HepG2 (cell line): ENCODE results near the gene NEIL3. TPM values are rescaled to one million over a fixed set of nuclear protein-coding genes. Genes with fewer than 3 reads are reported as not detected.

Source experiments
- ATAC-seq: fragments of 200-7000 bp; cut with Tn5 transposase; 3 replicates; pipeline ENCODE4 v1.9.1; 2020; ENCODE audit warnings: mild to moderate bottlenecking, moderate library complexity
- BruUV-seq: library from RNA; stranded (reverse); fragments of 400-500 nt; replicated peaks from 2 replicates; lab custom pipeline; 2021; lab: Mats Ljungman, UMichigan
- CTCF ChIA-PET: fragments of 300-600 bp; formaldehyde crosslinking; extraction: SDS; loops from one replicate; lab custom pipeline; 2021; ENCODE audit warnings: low total read pairs, inconsistent platforms, low intra/inter-chr PET ratio; lab: Yijun Ruan, JAX
- POLR2A ChIA-PET: fragments of 350-600 bp; sonication (Branson Sonifier 250); formaldehyde crosslinking; loops from one replicate; lab custom pipeline; 2020; ENCODE audit warnings: antibody characterized with exemption, inconsistent platforms; lab: Yijun Ruan, JAX
- DNase-seq: peaks from one replicate; pipeline ENCODE4 v3.0.0-alpha.2; 2015; ENCODE audit warnings: low spot score
- FAIRE-seq: peaks from 3 replicates; lab custom pipeline; 2011; peaks lifted over from hg19 to GRCh38; lab: Jason Lieb, UNC
- H2AFZ ChIP-seq: one replicate; pipeline ENCODE4 v1.6.1; 2011; ENCODE audit warnings: low read length, inconsistent platforms
- H3K27ac ChIP-seq: fragments of 300-600 bp; 3 replicates; pipeline ENCODE4 v1.8.0; 2011; ENCODE audit warnings: mixed run types, mild to moderate bottlenecking, mixed read lengths, low read length, inconsistent platforms; ENCODE audit not compliant: insufficient read depth; ENCODE audit errors: extremely low read length
- H3K27me3 ChIP-seq, 2 experiments: fragments of 200-600 bp in 1 of 2; 2 replicates in 1 of 2; 3 replicates in 1 of 2; pipeline versions ENCODE4 v1.6.0 to v1.8.0; 2011; ENCODE audit warnings: low read length in 2 of 2, mild to moderate bottlenecking in 2 of 2, moderate library complexity in 2 of 2, inconsistent platforms in 1 of 2; ENCODE audit not compliant: insufficient read depth in 2 of 2, control insufficient read depth in 1 of 2
- H3K36me3 ChIP-seq, 2 experiments: fragments of 200-600 bp in 1 of 2; replicated peaks in 1 of 2; 2 replicates in 1 of 2; 3 replicates in 1 of 2; pipeline versions ENCODE4 v1.5.1 to v1.8.0; 2011; ENCODE audit warnings: low read length in 2 of 2, inconsistent platforms in 1 of 2; ENCODE audit not compliant: insufficient read depth in 2 of 2, control insufficient read depth in 1 of 2
- H3K4me1 ChIP-seq: 2 replicates; pipeline ENCODE4 v1.5.1; 2012; ENCODE audit warnings: low read length, inconsistent platforms; ENCODE audit not compliant: insufficient read depth
- H3K4me2 ChIP-seq: 2 replicates; pipeline ENCODE4 v1.6.0; 2011; ENCODE audit warnings: low read depth, low read length, inconsistent platforms
- H3K4me3 ChIP-seq, 3 experiments: fragments of 200-600 bp in 1 of 3; sonication (generic), shearing (Covaris generic) in 1 of 3; replicated peaks in 1 of 3; 2 replicates each; pipeline ENCODE4 v1.5.1; 2011 to 2016; ENCODE audit warnings: low read length in 3 of 3, inconsistent platforms in 2 of 3, low read depth in 2 of 3, mild to moderate bottlenecking in 2 of 3, control low read depth in 1 of 3, mixed read lengths in 1 of 3; ENCODE audit not compliant: insufficient read depth in 1 of 3
- H3K79me2 ChIP-seq: one replicate; pipeline ENCODE4 v1.6.1; 2011; ENCODE audit warnings: low read length, inconsistent platforms; ENCODE audit not compliant: insufficient read depth
- H3K9ac ChIP-seq: 2 replicates; pipeline ENCODE4 v1.6.0; 2011; ENCODE audit warnings: mild to moderate bottlenecking, low read depth, low read length, inconsistent platforms; ENCODE audit not compliant: insufficient read depth
- H3K9me3 ChIP-seq: 2 replicates; pipeline ENCODE4 v1.5.1; 2012; ENCODE audit warnings: mild to moderate bottlenecking, low read length
- H4K20me1 ChIP-seq: 2 replicates; pipeline ENCODE4 v1.6.0; 2011; ENCODE audit warnings: inconsistent platforms, mild to moderate bottlenecking, low read length, moderate library complexity; ENCODE audit not compliant: insufficient read depth
- CHD4 ChIP-seq: fragments of 200-600 bp; sonication (generic); IDR thresholded peaks from 2 replicates; pipeline ENCODE4 v1.7.0; 2017; ENCODE audit warnings: mild to moderate bottlenecking, low read length, borderline replicate concordance
- HNF4G ChIP-seq, 2 experiments: sonication (generic) in 1 of 2; formaldehyde crosslinking in 1 of 2; IDR thresholded peaks; 2 replicates each; pipeline versions ENCODE4 v1.4.0 to v1.6.1; 2011 to 2020; ENCODE audit warnings: borderline replicate concordance in 2 of 2, low read depth in 2 of 2, mild to moderate bottlenecking in 2 of 2, low read length in 1 of 2, missing genetic modification reagents in 1 of 2, moderate library complexity in 1 of 2
- MED8 ChIP-seq: sonication (generic); formaldehyde crosslinking; IDR thresholded peaks from 2 replicates; pipeline ENCODE4 v1.8.1; 2023; ENCODE audit warnings: mild to moderate bottlenecking, missing genetic modification reagents; ENCODE audit not compliant: insufficient replicate concordance
- RXRA ChIP-seq: sonication (generic); formaldehyde crosslinking; IDR thresholded peaks from 2 replicates; pipeline ENCODE4 v1.5.1; 2020; ENCODE audit warnings: missing genetic modification reagents
- TSC22D2 ChIP-seq: sonication (generic); formaldehyde crosslinking; IDR thresholded peaks from 2 replicates; pipeline ENCODE4 v1.5.1; 2020; ENCODE audit warnings: missing genetic modification reagents, mild to moderate bottlenecking, borderline replicate concordance
- ZFP36 ChIP-seq: fragments of 150-350 bp; IDR thresholded peaks from 2 replicates; pipeline ENCODE4 v1.6.1; 2018; ENCODE audit warnings: borderline replicate concordance, low read length, low read depth; ENCODE audit not compliant: partially characterized antibody
- ZNF468 ChIP-seq: sonication (generic); formaldehyde crosslinking; IDR thresholded peaks from 2 replicates; pipeline ENCODE4 v1.8.0; 2022; ENCODE audit warnings: mild to moderate bottlenecking, moderate library complexity, missing genetic modification reagents
- WGBS: methylation state at CpG from one replicate; pipeline ENCODE4 v1.1.6; 2017; ENCODE audit warnings: low lambda C conversion rate; 5-methylcytosine and 5-hydroxymethylcytosine counted together
- in situ Hi-C: cut with HindIII; loops from 2 replicates; pipeline ENCODE4 v1.10.0; 2017; ENCODE audit warnings: low pct_unique_long_range_greater_than_20kb; ENCODE audit not compliant: extremely low pct_ligation_motif_present
- intact Hi-C: fragments of 100-400 bp; cut with micrococcal nuclease; formaldehyde crosslinking; loops from one replicate; pipeline ENCODE4 v1.10.0; 2022; ENCODE audit not compliant: unreplicated experiment
- polyA plus RNA-seq, 8 experiments: library from polyadenylated mRNA; depleted of rRNA in 3 of 8; stranded (reverse) in 7 of 8; unstranded in 1 of 8; fragments of >200 nt; fragmentation: Illumina TruSeq in 4 of 8; extraction: Trizol in 4 of 8; gene quantifications; 2 replicates each; pipeline versions ENCODE4 v1.2.1 to v1.2.3, GENCODE V29; 2011 to 2016; ENCODE audit warnings: low read depth in 4 of 8, missing spikeins in 1 of 8, mixed read lengths in 1 of 8; ENCODE audit not compliant: insufficient read depth in 1 of 8
- total RNA-seq, 5 experiments: library from RNA; depleted of rRNA; stranded (reverse); fragments of >200 nt; fragmentation: Illumina TruSeq; extraction: Trizol; gene quantifications; 2 replicates each; pipeline ENCODE4 v1.2.3, GENCODE V29; 2016; ENCODE audit warnings: low read depth in 1 of 5
- TF ChIP-seq, protein P1 (sequence below): sonication (generic); formaldehyde crosslinking; IDR thresholded peaks from 2 replicates; pipeline ENCODE4 v1.4.0; 2020; ENCODE audit warnings: missing genetic modification reagents
- TF ChIP-seq, protein P2 (sequence below): IDR thresholded peaks from 2 replicates; pipeline ENCODE4 v1.6.1; 2016; ENCODE audit warnings: low read depth, missing genetic modification reagents, missing compliant biosample characterization

Gene NEIL3
- total and polyA plus RNA-seq, 2 of the 13 experiments (the other 11 are each of a cell fraction or from before 2014, with no cell fraction given), result 3.5 to 8.4 TPM

DNA sequence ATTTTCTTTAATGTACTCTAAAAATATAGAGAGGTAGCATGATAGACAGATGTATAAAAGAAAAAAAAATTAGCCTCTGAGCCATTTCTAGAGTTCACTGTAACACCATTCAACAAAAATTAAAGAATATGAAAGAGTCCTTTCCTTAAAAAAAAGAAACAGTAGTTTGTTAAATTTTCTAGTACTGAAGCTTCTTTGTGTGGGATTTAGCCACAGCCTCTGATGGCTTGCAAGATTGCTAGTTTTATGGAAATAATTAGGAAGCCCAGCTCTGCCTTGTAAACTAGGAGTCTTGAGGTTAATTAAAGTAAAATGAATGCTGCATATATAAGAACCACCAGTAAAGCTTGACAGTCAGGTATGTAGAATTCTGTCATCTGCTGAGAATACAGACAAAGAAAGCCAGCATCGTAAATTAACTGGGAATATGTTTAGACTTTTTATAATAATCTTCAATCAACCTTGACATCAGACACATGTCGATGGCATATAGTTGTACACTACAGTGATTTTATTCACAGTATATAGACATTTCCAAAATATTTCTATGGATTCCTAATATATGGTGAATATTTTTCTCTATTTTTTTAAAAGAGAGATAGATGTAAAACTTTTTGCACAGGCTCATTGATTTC is 44.8 kb upstream of the NEIL3 start:
- FAIRE-seq, result no peak
- CTCF ChIA-PET, result no interaction called here
- no TSS peak for BruUV-seq

More for the DNA sequence above, 44.8 kb upstream of the NEIL3 start:
- Histone ChIP-seq H3K4me2 (no peak overlapping the region), H2AFZ (no peak overlapping the region), H3K36me3 (no peaks in the 10 kb centered on the region), H3K9me3 (no peaks in the 10 kb centered on the region), H3K79me2 (no peaks in the 10 kb centered on the region), H3K9ac (no peak overlapping the region), H3K4me3 (no peak overlapping the region), H3K27me3 (no peaks in the 10 kb centered on the region), H3K4me1 (peaks cover 6% of the 10 kb centered on the region; the same call in 1 of the 2 replicates), H3K27ac (no peak overlapping the region), H4K20me1 (no peaks in the 10 kb centered on the region)
- ATAC-seq (no peak), DNase-seq (no peak)
- TF ChIP-seq, protein P1, sequence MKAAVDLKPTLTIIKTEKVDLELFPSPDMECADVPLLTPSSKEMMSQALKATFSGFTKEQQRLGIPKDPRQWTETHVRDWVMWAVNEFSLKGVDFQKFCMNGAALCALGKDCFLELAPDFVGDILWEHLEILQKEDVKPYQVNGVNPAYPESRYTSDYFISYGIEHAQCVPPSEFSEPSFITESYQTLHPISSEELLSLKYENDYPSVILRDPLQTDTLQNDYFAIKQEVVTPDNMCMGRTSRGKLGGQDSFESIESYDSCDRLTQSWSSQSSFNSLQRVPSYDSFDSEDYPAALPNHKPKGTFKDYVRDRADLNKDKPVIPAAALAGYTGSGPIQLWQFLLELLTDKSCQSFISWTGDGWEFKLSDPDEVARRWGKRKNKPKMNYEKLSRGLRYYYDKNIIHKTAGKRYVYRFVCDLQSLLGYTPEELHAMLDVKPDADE (CRISPR knock-in tag), result no peak
- TF ChIP-seq RXRA (CRISPR knock-in tag) (no peak), CHD4 (no peak), TSC22D2 (CRISPR knock-in tag) (no peak), ZFP36 (no peak), MED8 (CRISPR knock-in tag) (no peak), HNF4G (IDR thresholded peaks at IDR 0.05; ENCODE audit: borderline replicate concordance, low read depth, low read length) (no peak), HNF4G (CRISPR knock-in tag; IDR thresholded peaks at IDR 0.05; ENCODE audit: borderline replicate concordance, low read depth) (no peak), ZNF468 (CRISPR knock-in tag) (no peak)
- TF ChIP-seq, protein P2, sequence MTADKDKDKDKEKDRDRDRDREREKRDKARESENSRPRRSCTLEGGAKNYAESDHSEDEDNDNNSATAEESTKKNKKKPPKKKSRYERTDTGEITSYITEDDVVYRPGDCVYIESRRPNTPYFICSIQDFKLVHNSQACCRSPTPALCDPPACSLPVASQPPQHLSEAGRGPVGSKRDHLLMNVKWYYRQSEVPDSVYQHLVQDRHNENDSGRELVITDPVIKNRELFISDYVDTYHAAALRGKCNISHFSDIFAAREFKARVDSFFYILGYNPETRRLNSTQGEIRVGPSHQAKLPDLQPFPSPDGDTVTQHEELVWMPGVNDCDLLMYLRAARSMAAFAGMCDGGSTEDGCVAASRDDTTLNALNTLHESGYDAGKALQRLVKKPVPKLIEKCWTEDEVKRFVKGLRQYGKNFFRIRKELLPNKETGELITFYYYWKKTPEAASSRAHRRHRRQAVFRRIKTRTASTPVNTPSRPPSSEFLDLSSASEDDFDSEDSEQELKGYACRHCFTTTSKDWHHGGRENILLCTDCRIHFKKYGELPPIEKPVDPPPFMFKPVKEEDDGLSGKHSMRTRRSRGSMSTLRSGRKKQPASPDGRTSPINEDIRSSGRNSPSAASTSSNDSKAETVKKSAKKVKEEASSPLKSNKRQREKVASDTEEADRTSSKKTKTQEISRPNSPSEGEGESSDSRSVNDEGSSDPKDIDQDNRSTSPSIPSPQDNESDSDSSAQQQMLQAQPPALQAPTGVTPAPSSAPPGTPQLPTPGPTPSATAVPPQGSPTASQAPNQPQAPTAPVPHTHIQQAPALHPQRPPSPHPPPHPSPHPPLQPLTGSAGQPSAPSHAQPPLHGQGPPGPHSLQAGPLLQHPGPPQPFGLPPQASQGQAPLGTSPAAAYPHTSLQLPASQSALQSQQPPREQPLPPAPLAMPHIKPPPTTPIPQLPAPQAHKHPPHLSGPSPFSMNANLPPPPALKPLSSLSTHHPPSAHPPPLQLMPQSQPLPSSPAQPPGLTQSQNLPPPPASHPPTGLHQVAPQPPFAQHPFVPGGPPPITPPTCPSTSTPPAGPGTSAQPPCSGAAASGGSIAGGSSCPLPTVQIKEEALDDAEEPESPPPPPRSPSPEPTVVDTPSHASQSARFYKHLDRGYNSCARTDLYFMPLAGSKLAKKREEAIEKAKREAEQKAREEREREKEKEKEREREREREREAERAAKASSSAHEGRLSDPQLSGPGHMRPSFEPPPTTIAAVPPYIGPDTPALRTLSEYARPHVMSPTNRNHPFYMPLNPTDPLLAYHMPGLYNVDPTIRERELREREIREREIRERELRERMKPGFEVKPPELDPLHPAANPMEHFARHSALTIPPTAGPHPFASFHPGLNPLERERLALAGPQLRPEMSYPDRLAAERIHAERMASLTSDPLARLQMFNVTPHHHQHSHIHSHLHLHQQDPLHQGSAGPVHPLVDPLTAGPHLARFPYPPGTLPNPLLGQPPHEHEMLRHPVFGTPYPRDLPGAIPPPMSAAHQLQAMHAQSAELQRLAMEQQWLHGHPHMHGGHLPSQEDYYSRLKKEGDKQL (CRISPR knock-in tag), result no peak
- 38% methylated on average over 2 of the region's 2 CpGs for WGBS
- intact Hi-C loops, result loop anchor here (2.0 kb wide), 1 partner anchor 14 kb away; no protein-coding TSS in a partner anchor
- POLR2A ChIA-PET, result no interaction called here
- in situ Hi-C loops, result no loop called here
